Esophagus mucosa (tissue), 1 donor: ENCODE data around the gene IGDCC3. TPM values are rescaled to one million over a fixed set of nuclear protein-coding genes. Genes with fewer than 3 reads are reported as not detected.
A peak's percentile ranks its signal among the peaks of the same experiment; 100 is the strongest.

Experiments
- ATAC-seq: fragments of 200-7000 bp; cut with Tn5 transposase; one replicate; pipeline ENCODE4 v1.9.1; 2020
- total RNA-seq: library from RNA; stranded (reverse); gene quantifications from one replicate; pipeline ENCODE4 v1.2.4, GENCODE V29; 2023
- donor health status: DM: yes; HTN: yes; CAD: no.

IGDCC3 gene
- total RNA-seq = 0.08 TPM

DNA sequence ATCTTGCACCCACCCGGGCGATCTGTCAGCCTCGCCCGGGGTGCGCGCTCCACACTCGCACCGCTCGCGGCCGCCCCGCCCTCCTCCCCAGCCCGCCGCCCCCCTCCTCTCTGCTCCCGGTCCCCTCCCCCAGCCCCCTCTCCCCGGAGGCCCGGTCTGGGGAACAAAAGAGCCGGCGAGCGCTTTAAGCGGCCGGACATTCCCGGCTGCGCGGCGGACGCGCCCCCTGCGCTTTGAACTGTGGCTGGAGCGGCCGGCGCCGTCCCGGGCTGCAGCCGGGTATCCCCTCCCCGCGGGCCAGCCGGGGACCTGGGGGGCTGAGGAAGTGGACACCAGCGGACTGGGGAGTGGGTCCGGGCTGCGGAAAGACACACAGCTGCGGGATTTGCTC is at the start of gene IGDCC3:
TSS of gene IGDCC3 (minus strand) at position 27 of the 391 bp plus-strand sequence. CDS start 214 bp downstream, outside the sequence.
- no peak for ATAC-seq

DNA sequence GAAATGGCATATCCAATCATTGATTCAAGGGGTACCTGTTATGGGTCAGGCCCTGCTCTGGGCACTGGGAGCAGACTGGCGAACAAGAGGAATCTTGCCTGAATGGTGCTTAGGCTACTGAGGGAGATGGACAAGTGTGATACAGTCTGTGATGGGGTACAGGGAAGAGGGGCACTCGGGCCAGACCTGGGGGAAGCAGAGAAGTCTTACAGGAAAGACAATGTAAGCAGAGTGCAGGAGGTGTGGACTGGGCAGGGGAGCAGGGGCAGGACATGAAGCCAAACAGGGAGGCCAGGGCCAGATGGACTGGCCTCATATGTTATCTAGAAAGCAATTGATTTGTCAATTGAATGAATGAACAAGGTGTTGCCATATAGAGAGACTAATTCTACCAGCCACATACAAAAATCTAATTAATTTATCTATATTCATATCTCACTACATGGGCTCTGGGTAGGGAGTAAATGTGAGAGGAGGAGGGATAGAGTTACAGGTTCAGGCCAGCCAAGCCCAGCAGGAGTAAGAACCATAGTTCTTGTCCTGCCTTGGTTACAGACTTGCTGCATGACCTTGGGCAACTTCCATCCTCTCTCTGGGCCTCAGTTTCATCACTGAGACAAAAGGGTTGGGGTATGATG is 48.5 kb upstream of the IGDCC3 start:
- no peak for ATAC-seq

DNA sequence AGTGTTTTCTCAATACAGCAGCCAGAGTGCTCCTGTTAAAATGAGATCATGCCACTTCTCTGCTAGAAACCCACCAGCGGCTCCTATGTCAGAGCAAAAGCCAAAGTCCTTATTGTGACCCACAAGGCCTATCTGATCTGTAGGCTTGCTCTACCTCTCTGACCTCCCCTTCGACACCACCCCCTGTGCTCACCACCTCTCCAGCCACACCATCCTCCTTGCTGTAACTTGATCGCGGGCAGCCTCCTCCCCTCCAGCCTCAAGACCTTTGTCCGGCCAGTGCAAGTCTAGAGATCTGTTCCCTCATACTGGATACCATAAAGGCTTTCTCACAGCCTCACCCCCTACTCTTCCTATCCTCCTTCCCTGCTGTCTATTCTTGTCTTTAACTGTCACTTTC is 46.9 kb upstream of the IGDCC3 start:
- ATAC-seq = no peak

DNA sequence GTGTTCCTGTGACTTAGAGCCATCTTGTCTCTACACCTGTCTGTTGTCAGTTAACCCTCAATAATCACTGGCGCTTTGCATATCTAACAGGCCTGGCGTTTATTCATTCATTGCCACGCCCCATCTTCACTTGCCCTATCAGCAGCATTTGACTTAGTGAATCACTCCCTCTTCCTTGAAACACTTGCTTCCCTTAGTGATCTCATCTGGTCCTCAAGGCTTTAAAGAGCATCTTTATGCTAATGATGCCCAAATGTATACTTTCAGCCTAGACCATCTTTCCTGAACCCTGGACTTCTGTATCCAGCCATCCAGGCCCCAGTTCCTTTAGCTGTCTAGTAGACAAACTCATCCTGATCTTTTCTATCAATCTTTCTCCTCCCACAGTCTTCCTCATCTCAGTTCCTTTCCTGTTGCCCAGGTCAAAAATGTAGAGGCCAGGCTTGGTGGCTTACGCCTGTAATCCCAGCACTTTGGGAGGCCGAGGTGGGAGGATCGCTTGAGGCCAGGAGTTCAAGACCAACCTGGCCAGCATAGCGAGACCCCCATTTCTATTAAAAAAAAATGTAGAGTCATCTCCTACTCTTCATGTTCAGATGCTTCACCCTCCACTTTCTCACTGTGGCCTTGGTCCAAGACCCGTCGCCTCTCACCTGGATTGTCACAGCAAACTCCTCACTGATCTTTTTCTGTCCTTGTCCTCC is 46.3 kb upstream of the IGDCC3 start:
- ATAC-seq = peak; percentile 64

DNA sequence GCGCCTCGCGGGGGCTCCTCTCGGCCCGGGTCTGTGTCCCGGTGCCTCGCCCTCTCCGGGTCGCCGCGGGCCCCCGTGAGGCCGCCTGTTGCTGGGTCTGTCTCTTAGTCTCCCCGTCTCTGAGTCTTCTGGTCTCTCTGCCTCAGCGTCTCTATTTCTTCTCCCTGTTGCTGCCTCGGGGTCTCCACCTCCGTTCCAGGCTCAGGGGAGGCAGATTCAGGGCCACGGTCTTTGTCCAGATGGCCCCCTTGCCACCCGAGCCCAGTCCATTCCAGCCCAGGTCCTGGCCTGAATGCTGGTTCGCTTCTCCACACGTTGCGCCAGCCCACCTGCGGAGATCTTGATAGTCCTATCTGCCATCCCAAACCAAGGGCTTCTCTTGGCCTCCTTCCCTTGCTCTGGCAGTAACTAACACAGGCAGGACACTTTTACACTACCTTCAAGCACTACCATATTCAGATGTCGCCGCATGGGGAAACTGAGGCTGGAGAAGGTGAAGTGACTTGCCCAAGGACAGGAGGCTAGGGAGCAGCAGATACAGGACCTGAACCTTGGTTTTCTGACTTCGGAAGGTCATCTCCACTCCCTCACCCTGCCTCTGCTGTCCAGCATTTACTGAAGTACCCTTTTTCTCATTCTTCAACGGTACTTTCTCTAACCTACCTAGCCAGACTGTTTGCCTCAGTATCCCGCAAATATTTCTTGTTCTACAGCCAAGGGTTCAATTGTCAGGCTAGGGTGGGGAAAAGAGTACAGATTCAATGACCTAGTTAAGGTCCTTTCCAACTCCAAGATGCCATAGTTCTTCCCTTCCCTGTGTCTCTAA is 45.6 kb upstream of the IGDCC3 start:
- ATAC-seq = no peak

DNA sequence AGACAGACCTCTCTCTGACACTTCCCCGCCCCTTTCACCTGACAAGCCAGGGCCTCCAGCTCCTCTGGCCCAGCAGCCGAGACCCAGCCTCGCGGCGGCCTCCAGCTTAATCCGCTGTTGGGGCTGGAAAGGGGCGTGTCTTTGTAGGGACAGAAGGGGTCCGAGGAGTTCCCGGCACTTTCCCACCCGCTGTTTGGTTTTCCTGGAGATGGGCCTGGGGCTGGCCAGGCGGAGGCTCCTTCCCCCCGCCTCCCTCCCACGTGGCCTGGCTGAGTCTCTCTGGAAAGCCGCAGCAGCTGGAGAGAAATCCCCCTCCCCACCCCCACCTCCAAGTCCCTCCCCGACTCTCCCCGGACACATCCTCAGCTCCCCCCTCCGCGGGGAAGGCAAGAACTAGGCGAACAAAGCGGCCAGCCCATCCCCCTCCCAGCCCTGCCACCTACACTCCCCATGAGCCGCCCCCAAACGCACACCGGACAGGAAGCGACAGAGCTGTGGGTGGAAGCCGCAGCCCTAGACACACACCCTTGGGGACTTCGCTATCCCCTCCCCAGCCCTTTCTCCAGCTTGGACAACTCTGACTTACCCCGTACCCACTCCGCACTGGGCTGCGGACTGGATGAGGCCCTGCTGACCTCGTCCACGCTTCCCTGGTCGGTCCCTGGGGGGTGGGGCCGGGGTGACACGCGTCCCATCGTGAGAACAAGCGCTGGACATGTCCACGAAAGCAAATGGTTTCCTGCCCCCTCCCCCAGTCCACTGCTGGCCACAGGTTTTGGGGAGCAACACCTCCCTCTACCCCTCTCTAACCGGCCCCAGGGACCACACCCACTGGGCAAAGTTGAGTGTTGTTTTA is 43.8 kb upstream of the IGDCC3 start:
- ATAC-seq = peak; percentile 13

DNA sequence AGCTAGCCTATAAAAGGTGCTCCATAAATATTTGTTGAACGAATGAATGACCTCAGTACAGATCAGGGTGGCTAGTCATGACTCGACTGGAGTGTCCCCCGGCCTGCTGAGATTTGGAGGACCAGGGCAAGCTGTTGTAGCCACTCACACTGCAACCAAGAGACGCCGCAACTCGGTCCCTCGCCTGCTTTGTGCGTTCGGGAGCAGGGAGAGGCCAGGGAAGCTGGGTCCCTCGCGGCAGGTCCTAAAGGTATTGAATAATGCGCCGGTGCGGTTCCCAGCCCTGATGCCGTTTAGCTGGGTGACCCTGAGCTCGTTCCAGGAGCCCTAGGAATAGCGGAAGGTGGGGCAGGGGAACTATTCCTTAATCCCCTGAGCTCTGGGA is 43.2 kb upstream of the IGDCC3 start:
- no peak for ATAC-seq

DNA sequence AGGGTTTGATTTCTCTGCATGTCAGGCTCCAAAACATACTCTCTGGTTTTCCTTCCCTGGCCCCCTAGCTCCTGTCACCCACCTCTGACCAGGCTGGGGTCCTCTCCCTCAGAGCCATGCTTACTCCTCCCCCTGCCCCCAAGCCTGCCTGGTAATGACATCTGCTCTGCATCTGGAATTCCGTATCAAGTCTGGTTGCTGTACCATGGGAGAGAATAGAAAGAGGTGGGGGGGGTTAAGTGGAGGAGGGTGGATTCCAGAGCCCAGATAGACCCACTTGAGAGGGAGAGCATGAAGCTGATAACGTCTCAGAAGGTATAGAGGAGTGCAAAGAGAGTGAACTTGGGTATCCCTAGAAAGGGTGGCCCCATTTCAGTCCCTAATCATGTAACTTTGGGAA is 40.8 kb upstream of the IGDCC3 start:
- ATAC-seq = no peak

DNA sequence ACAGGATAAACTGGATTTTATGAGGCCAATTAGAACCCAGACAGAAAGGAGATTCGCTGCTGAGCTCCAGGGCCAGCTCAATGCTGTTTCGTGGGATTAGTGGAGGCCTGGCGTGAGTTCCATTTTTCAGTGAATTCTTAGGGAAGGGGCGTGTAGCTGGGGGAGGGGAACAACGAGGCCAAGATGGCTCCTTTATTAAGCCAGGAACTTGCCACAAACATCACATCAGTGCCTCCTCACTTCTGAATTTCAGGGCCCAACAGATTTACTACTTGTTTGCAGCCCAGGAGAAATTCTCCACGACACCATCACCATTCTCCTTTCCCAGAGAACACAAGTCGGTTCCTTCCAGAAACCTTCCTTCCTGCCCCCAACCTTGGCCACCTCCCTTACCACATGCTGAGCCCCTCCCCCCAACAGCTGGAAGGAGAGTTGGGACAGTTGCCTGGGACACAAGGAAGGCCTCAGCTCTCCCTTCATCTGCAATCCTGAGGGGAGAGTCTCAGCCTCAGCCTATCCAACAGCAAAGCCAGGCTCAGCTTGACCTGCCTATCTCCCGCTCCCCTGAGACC is 39.1 kb upstream of the IGDCC3 start:
- ATAC-seq = no peak

DNA sequence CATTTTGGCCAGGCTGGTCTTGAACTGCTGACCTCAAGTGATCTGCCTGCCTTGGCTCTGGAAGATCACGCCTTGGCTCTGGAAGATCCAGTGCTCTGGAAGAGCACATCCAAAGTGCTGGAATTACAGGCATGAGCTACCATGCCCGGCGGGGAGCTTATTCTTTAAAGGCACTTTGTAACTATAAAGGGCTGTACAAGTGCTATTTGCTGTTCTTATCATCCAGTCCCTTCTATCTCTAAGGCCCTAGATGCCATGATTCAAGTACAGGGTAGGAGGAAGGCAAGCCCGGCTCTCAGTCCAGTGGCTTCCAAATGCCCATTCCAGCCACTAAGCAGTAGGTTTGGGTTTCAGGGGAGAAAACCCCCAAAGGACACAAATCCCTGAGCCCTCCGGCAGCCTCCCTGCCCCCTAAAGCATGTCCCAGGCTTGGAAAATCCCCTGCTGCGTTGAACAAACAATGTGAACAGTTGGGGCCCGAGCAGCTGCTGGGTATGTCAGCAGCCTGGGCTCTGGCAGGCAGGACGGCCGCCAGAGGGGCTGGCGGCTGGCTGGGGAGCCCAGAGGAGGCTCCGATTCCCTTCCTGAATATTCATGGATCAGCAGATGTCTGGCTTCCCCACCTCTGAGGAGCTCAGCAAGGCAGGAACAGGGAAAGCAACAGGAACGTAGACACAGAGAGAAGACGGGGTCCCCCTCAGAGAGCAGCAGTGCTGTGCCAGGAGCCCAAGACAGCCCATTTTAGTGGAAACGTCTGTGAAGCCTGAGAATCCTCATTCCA is 37.2 kb upstream of the IGDCC3 start:
- ATAC-seq = no peak

DNA sequence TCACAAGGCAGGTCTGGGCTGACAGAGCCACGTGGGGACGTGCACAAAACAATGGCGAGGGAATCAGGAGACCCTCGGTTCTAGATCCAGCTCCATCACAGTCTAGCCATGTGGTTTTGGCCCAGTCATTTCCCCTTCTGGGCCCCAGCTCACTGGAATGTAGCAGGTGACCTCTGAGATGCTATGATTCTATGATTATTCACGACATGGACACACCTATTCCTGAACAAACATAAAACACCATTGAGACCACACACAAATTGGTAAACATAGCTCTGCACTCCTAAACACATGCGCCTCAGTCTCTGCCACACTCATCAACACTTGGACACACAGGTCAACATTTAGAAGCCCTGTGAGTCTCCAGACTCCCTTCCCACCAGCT is 36.0 kb upstream of the IGDCC3 start:
- no peak for ATAC-seq

DNA sequence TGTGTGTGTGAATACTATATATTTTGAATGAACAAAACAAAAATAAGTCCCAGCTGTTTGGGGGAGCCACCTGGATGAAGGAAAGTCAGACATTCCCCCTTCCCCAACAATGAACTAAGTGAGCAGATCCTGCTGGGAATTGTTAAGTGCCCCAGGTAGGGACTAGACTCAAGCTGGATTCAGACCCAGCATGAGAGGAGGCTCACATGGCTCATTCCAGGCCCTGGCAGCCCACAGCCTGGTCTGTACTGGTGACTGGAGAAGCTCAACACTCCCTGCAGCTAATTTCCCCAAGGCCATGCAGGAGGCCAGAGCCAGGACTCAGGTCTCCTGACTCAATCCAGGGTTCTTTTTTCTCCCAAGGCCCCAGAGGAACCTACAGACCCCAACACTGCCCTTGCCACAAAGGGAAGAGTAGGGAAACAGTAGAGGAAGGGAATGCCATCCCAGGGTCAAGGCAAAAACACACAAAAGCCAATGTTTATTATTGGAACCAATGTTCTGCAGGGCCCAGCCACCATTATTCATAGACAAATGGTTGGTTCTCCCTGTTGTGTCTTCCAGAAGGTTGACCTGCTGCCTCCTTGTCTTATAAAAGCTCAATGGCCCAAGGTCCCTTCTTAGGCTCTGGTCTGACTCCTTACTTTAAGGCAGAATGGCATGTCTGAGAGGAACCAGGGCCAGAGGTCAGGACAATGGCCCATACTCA is 35.4 kb upstream of the IGDCC3 start:
- ATAC-seq = no peak

DNA sequence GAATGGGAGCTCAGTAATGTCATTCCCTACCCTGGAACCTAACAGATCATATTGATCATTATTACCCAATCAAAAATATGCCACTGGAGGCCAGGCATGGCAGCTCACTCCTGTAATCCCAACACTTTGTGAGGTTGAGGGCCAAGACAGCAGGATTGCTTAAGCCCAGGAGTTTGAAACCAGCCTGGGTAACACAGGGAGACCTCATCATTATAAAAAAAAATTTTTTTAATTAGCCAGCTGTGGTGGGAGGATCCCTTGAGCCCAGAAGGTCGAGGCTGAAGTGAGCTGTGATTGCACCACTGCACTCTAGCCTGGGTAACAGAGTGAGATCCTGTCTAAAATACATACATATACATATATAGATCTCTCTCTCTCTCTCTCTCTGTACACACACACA is 34.8 kb upstream of the IGDCC3 start:
- no peak for ATAC-seq

DNA sequence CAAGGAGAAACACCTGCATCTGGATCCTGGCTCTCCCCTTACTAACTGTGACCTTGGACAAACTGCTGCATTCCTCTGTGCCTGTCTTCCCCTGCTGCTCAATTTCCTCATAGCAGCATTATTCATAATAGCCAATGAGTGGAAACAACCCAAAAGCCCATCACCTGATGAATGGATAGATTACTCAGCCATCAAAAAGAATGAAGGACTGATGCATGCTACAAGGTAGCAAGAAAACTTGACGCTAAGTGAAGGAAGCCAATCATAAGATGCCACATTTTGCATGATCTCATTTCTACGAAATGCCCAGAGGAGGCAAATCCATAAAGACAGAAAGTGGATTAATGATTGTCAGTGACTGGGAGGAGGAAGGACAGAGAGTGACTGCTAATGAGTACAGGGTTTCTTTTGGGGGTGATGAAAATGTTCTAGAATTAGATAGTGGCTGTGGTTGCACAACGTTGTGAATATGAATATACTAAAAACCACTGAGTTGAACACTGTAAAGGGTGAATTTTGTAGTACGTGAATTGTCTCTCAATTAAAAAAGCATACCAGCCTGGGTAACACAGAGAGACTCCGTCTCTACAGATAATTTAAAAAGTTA is 33.8 kb upstream of the IGDCC3 start:
- no peak for ATAC-seq

DNA sequence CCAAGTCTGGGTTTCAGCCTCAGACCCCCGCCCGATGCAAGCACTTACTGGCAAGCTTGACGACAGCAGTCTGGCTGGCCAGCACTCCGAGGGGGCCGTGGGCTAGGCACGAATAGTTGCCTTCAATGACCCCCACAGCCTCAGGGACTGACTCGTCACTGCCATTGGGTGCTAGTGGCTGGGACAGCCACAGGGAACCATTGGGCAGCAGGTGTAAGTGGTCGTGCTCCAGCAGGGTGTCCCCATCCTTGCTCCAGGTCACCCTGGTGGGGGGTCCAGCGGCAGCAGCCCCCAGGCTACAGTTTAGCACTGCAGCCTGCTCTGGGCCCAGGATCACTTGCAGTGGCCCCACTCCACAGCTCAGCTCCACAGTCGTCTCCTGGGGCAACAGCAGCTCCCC is 33.2 kb upstream of the IGDCC3 start:
- ATAC-seq = no peak

DNA sequence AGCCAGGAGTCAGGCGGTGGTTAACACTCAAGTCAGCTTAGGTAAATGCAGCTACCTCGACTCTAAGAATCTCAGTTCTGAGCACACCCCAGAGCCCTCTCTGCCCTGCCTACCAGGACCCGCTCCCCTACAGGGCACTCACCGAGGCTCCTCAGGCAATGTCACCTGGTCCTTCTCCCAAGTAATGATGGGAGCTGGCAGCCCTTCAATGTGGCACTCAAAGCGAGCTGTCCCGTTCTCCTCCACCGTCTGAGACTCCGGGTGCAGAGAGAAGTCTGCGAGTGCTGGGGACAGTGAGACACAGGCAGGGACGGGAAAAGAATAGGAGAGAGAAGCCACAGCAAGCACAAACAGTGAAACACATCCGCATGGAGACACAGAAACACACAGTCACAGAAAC is 32.2 kb upstream of the IGDCC3 start:
- ATAC-seq = no peak

DNA sequence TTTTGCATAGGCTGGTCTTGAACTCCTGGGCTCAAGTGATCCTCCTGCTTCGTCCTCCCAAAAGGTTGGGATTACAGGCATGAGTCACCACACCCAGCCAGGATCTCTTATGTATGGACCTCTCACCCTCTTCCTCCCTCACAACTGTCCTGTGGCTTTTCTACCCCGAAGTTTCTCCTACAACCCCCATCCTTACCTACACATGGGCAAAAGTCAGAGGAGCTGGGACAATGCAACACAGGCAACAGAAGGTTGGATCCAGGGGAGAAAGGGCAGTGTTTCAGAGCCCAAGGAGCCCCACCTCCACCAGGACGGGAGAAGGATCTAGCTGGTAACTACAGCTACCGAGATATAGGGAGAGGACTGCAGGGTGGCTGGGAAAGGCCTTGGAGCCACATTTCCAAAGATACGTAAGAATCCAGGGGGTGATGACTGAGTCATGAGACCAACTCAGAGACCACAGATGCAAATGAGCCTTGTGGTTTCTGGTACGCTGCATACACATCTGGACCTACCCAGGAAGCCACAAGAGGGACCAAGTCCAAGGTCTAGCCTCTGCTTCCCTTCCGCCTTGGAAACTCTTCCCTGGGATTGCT is 31.3 kb upstream of the IGDCC3 start:
- no peak for ATAC-seq

DNA sequence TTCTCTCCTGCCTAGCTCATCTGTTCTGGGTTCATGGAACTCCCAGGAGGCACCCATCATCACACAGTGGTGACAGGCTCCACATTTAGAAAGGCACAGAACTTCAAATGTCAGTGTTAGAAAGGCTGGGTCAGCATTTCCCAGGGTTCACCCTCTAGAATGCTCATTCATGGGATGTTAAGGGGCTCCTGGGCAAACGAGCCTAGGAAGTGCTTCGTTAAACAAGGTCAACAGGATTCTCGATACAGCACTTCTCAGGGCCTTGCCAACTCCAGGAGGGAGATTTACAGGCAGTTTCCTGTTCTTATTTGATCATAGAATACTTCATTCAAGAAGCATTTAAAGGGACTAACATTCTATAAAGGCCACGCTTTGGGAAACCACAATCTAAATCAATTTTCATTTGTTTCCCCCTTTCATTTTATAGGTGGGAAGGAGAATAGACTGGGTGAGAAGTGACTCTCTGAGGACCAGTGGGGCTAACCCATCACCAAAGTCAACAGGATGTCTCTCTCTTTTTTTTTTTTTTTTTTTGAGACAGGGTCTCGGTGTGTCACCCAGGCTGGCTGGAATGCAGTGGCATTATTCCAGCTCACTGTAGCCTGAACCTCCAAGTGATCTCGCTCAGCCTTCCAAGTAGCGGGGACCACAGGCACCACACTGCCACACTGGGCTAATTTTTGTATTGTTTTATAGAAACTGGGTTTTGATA is 30.7 kb upstream of the IGDCC3 start:
- ATAC-seq = no peak

DNA sequence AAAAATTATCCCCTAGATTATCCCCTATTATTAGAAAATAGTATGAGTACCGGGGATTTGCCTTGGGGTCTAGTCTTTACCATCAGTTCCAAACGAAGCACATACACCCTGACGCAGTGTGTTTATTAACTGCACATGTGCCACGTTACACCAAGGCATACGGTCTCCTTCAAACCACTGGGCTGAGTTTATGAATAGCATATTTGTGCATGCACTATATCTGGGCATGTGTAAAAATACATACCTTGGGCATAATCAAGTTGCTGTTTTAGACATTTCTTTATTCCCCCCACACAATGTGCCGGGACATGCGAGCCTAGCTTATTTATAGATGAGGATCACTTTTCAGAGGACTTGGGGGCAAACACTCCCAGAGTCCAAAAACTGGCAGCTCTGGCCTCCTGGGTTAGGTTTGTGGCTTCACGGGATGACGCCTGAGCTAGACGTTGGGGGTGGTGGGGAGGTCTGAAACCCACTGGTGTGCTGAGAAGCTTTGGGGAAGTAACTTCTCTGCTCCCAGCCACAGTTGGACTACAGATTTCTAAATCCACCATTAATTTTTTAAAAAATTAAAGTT is 28.7 kb upstream of the IGDCC3 start:
- ATAC-seq = no peak
